UCSD-AML1 (cell line): ENCODE data around the gene DAPK2.
A peak's percentile ranks its signal among the peaks of the same experiment; 100 is the strongest.
"Not testable (repeated sequence)": the region's sequence is repeated elsewhere in the genome, so short reads cannot be mapped to it uniquely, and the experiment has no call there.

Experiments used
- DNase-seq: peaks from one replicate; lab custom pipeline; 2025; ENCODE audit not compliant: unreplicated experiment; lab: John Stamatoyannopoulos, UW

Gene DAPK2

GRCh38 chr15:63977119-63977518 is 69.2 kb downstream of the DAPK2 start:
- no peak for DNase-seq

DNA sequence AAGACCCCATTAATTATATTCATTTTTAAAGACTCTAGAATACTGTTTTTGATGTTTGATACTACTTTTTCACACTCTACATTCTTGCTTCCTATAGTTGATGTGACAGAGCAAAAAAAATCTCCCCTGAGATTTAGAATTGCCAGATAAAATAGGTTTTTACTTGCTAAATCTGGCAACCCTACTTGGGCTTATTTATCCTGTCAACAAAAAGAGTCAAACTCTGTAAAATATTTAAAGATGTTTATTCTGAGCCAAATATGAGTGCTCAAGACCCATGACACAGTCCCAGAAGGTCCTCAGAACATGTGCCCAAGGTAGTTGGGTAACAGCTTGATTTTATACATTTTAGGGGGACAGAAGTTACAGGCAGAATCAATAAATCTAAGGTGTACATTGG is 72.3 kb downstream of the DAPK2 start:
- no peak for DNase-seq

- DNase-seq: no peak
Observed at GRCh38 chr15:63973212-63974009, 72.9 kb downstream of the DAPK2 start.

GRCh38 chr15:63972801-63973200 is 73.5 kb downstream of the DAPK2 start:
- no peak for DNase-seq

DNA sequence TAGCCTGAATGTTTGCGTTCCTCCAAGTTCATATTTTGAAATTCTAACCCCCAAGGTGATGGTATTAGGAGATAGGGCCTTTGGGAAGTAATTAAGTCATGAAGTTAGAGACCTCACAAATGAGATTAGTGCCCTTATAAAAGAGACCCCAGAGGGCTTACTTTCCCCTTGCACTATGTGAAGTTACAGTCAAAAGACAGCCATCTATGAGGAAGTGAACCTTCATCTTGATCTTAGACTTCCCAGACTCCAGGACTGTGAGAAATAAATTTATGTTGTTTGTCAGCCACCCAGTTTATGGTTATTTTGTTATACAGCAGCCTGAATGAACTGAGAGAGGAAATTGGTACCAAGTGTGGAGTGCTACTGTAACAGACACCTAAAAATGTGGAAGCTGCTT is 74.4 kb downstream of the DAPK2 start:
- DNase-seq: no peak

DNA sequence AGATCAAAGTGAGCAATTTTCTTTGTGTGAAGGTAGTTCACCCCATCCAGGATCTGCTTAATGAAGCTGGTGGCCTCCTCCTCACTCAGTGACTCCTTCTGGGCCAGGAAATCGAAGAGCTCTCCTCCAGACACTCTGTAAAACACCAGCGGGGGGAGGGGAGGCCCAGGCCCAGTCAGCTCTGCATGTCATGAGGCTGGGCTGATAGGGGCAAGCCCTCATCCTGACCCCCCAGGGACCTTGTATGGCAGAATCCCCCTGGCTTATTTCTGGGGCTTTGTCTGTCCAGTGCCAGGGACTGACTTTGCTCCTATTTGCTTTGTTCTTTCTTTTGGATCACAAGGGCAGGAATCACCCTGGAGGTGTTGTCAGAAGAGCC is 74.9 kb downstream of the DAPK2 start:
- peak; percentile 50 for DNase-seq

DNA sequence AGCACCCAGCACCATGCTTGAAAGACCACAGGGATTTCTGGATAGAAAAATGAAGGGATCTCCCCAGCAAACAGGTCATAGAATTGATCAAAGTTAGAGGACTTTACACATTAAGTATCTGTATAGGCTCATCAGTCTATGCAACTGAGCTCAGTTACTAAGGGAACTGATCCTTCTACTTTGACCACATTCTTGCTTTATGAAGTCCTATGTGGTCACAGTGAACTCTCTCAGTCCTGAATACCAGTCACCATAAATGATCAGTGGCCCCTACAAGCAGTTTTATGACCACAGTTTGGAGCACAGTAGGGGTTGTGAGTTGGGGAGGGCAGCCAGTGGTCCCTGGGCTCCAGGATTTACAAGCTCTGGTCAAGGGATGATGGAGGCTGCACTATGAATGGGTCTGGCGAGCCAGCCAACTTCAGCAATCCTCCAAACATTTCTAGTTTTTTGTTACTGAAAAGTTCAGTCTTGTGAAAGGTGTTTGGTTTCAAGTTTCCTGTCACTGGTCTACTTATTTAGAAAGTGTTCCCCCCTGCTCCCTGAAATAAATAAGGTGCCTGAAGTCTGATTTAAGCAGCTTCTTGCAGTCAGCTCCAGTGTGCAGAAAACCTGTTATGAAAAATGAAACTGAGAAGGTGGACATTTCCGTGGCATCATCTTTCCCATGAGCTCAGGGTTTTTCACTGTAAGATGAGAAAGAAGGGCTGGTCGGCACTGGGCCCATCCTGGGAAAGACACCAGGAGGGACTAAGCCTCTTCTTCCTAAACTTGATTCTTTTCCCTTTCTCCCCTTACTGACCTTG is 75.5 kb downstream of the DAPK2 start:
- no peak for DNase-seq

DNA sequence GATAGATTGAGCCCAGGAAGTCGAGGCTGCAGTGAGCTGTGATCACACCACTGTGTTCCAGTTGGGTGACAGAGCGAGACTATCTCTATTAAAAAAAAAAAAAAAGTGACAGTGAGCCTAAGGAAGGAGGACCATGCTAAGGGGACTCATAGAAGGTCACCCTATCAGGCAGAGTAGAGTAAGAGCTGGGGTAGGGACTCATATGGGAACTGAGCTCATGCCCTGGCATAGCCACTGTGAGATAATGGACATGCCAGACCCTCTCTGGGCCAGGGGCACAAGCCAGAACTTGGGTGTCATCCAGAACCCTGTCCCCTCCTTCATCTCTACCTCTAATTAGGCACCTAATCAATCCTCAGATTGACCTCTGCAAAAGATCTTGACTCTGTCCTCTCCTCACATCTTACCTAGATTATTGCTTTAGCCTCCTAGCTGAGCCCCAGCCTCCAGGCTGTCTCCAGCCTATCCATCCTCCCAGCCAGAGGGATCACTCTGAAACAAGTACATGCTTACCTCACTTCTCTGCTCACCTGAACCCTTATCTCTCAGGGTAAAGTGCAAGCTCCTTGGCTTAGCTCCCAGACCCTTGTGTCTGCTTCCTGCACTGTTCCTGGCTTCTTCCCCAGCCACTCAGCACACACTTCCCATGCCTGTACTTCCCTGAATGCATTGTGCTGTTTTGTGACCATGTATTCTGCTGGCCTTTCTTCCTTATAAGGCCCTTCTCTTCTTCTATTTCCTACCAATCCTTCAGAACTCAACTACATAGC is 76.4 kb downstream of the DAPK2 start:
- DNase-seq: no peak

DNA sequence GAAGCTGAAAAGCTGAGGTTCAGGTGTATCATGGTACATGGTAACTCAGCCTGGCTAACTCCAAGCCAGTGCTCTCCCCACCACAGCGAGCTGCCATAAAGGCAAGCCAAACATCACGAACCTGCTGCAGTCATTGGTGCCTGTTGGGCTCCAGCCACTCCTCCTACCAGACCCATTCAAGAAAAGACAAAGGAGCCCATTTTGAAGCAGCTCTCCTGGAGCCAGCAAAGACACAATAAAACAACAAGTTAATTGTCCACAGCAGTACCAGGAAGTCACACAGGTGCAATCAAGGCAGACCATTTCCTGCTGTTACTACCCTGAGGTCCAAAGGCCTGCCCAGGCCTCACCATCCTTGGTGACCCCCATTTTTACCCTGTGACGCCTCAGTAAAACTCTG is 77.6 kb downstream of the DAPK2 start:
- DNase-seq: no peak

DNA sequence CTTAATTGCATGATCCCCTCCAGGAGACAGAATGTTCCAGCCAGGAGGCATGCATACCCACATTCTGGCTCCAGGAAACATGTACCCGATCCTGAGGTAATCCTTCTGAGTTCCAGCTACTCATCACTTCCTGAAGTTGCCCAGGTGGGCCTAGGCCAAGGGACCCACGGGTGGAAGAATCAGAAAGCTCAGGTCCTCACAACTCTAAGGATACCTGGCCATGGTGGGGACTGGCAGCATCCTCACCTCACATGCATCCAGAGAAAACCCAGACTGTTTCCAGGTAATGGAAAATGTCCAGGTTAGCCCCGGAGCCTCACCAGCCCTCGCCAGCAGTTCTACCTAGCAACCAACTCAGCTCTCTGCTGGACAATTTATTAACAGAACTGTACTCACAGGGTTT is 78.2 kb downstream of the DAPK2 start:
- no peak for DNase-seq

- DNase-seq: no peak
Observed at GRCh38 chr15:63967616-63968015, 78.7 kb downstream of the DAPK2 start.

GRCh38 chr15:63962947-63963721 is 83.2 kb downstream of the DAPK2 start:
- DNase-seq: not testable (repeated sequence)

- DNase-seq: no peak
Observed at GRCh38 chr15:63953524-63953923, 92.8 kb downstream of the DAPK2 start.

- no peak for DNase-seq
Observed at GRCh38 chr15:63950911-63951481, 95.3 kb downstream of the DAPK2 start.

DNA sequence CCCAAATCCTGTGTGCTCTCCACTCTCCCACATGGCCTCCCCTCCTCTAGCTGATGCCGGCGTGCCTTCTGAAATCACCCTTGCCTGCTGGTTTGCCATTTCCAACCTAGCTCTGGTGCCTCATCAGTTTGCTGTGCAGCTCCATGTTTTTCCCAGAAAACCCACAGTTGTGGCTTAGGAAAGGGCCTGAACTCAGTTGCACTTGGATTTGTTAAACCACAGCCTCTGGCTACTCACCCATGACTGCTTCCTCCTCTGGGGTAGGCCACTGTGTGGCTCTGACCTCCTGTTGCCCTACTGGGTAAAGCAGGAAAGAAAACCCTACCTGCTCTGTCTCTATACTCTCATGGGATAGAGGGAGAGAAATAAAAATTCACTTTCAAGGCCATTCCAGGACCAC is 97.3 kb downstream of the DAPK2 start:
- DNase-seq: no peak

DNA sequence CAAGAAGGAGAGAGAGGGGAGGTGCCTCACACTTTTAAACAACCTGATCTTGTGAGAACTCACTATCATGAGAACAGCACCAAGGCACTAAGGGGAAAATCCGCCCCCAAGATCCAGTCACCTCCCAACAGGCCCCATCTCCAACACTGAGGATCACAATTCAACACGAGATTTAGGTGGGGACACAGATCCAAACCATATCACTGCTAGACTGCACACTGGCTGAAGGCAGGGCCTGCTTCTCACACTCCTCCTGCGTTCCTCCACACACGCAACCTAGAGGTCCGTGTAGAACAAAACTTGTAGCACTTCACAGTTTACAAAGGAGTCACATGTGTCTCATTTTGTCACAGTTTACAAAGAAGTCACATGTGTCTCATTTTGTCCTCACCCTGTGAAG is 97.8 kb downstream of the DAPK2 start:
- DNase-seq: no peak

DNA sequence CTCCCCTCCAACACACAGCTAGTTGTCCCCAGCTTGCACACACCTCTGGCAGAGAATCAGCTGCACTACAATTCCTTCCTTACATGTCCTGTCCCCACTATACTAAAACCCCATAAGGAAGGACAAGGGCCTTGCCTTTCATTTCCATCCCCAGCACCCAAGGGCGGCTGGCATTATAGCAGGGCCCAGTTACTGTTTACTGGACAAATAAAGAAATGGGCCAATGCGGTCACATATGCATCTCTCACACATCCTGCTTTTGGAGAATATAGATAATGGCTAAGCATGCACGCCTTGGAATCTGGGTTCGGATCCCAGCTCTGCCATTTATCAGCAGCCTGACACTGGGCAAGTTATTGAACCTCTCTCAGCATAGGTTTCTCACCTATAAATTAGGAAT is 99.1 kb downstream of the DAPK2 start:
- no peak for DNase-seq

GRCh38 chr15:63946524-63947065 is 99.7 kb downstream of the DAPK2 start:
- no peak for DNase-seq

- DNase-seq: no peak
Observed at GRCh38 chr15:63945838-63946298, 100.4 kb downstream of the DAPK2 start.
